Lung (tissue), 12 donors: Measurements from ENCODE around the gene CCNI. TPM values are rescaled to one million over a fixed set of nuclear protein-coding genes. Genes with fewer than 3 reads are reported as not detected.

Source experiments
- ATAC-seq: fragments of 200-7000 bp; cut with Tn5 transposase; one replicate; pipeline ENCODE4 v1.9.1; 2020; ENCODE audit warnings: moderate number of reproducible peaks; ENCODE audit not compliant: insufficient read depth, low FRiP score
- DNase-seq, 3 donors: peaks; one replicate each; pipeline ENCODE4 v3.0.0-alpha.2; 2013 to 2017
- H3K27ac ChIP-seq, 2 donors: one replicate each; pipeline ENCODE4 v1.5.1; 2013; ENCODE audit warnings: mild to moderate bottlenecking in 2 of 2, moderate library complexity in 2 of 2, control low read depth in 1 of 2, inconsistent platforms in 1 of 2, low read depth in 1 of 2, low read length in 1 of 2
- H3K27me3 ChIP-seq, 3 donors: one replicate each; pipeline ENCODE4 v1.5.1; 2013; ENCODE audit warnings: low read length in 2 of 3; ENCODE audit not compliant: control insufficient read depth in 3 of 3, insufficient read depth in 3 of 3
- H3K36me3 ChIP-seq, 4 donors: one replicate each; pipeline ENCODE4 v1.5.1; 2013; ENCODE audit warnings: low read length in 4 of 4, mild to moderate bottlenecking in 1 of 4, moderate library complexity in 1 of 4; ENCODE audit not compliant: control insufficient read depth in 4 of 4, insufficient read depth in 4 of 4
- H3K4me1 ChIP-seq, 5 donors: one replicate each; pipeline ENCODE4 v1.5.1; 2013; ENCODE audit warnings: low read length in 5 of 5, mild to moderate bottlenecking in 2 of 5, moderate library complexity in 1 of 5; ENCODE audit not compliant: control insufficient read depth in 5 of 5, insufficient read depth in 5 of 5
- H3K4me3 ChIP-seq: one replicate; pipeline ENCODE4 v1.5.1; 2013; ENCODE audit warnings: mild to moderate bottlenecking, control low read depth, moderate library complexity
- H3K9ac ChIP-seq, 2 donors: one replicate each; pipeline ENCODE4 v1.5.1; 2013; ENCODE audit warnings: low read length in 2 of 2, control low read depth in 1 of 2; ENCODE audit not compliant: insufficient read depth in 1 of 2
- H3K9me3 ChIP-seq, 4 donors: one replicate each; pipeline ENCODE4 v1.5.1; 2013; ENCODE audit warnings: low read length in 3 of 4, mild to moderate bottlenecking in 1 of 4, moderate library complexity in 1 of 4; ENCODE audit not compliant: control insufficient read depth in 4 of 4, insufficient read depth in 3 of 4
- CTCF ChIP-seq: IDR thresholded peaks from 2 replicates; pipeline ENCODE4 v1.5.1; 2012; ENCODE audit warnings: mild to moderate bottlenecking; ENCODE audit errors: control extremely low read depth, extremely low read depth
- WGBS, 2 donors: extraction: QIAGEN DNeasy Blood & Tissue Kit; methylation state at CpG; one replicate each; pipeline ENCODE4 v1.1.7; 2013; 5-methylcytosine and 5-hydroxymethylcytosine counted together
- polyA plus RNA-seq, 2 donors: library from polyadenylated mRNA; stranded (reverse); fragments of 200-250 nt; gene quantifications; one replicate each; pipeline ENCODE4 v1.2.1, GENCODE V29; 2013
- total RNA-seq, 2 donors: library from RNA; depleted of rRNA in 1 of 2; stranded (reverse); fragments of >200 nt in 1 of 2; gene quantifications; one replicate each; pipeline ENCODE4 v1.2.1, GENCODE V29; 2014 to 2021
- donor health status: control.
- donor health status: control.
- donor health status: Bipolar disorder and iron deficiency.
- donor health status: healthy.
- donor health status: DM: yes; HTN: yes; CAD: no.

Gene CCNI
- total and polyA plus RNA-seq, 4 donors, result 62.8 to 313 (median 150) TPM

DNA sequence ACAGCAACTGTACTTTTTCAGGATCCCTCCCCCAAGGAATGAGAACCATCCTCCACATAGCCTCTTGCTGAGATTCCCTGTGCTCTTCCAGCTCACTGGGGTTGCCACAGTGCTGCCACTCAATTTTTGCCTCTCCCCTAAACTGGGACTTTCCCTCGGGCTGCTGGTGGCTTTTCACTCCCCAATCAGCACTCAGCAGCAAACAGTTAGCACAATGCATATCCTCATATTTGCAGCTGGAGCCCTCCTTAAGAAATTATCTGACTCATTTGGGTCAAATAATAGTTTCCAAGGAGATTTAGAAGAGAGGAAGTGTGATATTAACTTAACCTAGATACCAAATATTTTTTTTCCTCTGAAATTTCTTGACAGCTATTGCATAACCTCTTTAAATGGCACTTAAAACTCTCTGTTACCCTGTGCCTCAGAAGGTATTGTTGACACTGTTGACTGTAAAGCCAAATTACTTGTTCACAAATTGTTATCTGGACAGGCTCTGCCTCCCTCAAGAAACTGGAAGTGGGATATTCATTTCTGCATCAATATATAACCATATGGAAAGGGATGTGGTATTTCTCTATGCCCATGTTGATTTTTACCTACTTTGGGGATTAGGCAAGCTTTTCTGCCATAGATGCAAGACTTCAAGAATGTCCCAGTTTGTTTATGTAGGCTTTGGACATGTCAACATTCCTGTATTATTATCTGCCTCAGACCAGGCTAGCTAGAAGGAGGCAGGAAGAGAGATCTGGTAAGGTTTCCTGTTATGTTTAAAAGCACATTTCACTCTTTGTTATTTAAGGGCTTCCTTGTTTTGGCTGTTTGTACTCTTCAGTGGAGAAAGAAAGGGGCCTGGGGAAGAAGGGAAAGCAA is 68.2 kb downstream of the CCNI start:
- ATAC-seq (peak; percentile 90), DNase-seq (peak; percentile 33 to 61 (median 56))
- Histone ChIP-seq H3K9me3 (no peaks in the 10 kb centered on the region), H3K27ac (peak overlapping the region; percentile 46 to 62), H3K4me1 (peaks cover 12 to 33% (median 24%) of the 10 kb centered on the region in 5 donors), H3K36me3 (peaks cover 0 to 20% (median 7%) of the 10 kb centered on the region in 4 donors), H3K9ac (peak overlapping the region in 1 of 2 donors; percentile 27), H3K4me3 (no peak overlapping the region), H3K27me3 (no peaks in the 10 kb centered on the region)
- TF ChIP-seq CTCF, result no peak
- WGBS, 2 donors, result 0 to 6% methylated on average over 1 of the region's 1 CpG

- H3K4me3 ChIP-seq, result no peak overlapping the region
- H3K36me3 ChIP-seq, result peaks cover 0 to 20% (median 8%) of the 10 kb centered on the region in 4 donors
- no peaks in the 10 kb centered on the region for H3K9me3 ChIP-seq
- TF ChIP-seq CTCF, result no peak
- DNase-seq (no peak), ATAC-seq (no peak)
- peaks cover 12 to 34% (median 25%) of the 10 kb centered on the region in 5 donors for H3K4me1 ChIP-seq
- no peaks in the 10 kb centered on the region for H3K27me3 ChIP-seq
- peak overlapping the region in 1 of 2 donors; percentile 27 for H3K9ac ChIP-seq
- WGBS, 2 donors, result 46 to 51% methylated on average over 4 of the region's 4 CpGs
- peak overlapping the region in 1 of 2 donors; percentile 46 for H3K27ac ChIP-seq
These were observed 68.9 kb downstream of the CCNI start for GRCh38 chr4:77006753-77007353.

DNA sequence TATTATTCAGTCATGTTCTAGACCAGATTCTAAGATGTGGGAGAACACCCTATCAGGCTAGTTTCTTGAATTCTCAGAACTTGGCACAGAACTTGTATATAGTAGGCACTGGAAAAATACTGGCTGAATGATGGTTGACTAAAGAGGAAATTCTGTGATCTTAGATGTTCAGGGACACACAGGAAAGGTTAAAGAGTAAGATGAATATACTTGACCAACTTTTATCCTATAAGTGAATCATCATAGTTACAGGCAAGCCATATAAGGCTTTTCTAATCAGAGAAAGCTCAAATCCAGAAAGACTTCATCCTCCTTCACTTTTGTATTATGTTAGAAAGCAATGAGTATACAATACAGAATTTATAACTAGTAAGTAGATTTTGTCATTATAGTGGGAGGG is 72.4 kb downstream of the CCNI start:
- Histone ChIP-seq H3K4me1 (peaks cover 4 to 35% (median 19%) of the 10 kb centered on the region in 5 donors), H3K9ac (no peak overlapping the region), H3K36me3 (peaks cover 0 to 20% (median 10%) of the 10 kb centered on the region in 4 donors), H3K4me3 (no peak overlapping the region), H3K27ac (no peak overlapping the region), H3K9me3 (peaks cover 0 to 2% (median 0%) of the 10 kb centered on the region in 4 donors), H3K27me3 (no peaks in the 10 kb centered on the region)
- ATAC-seq (no peak), DNase-seq (no peak)
- no peak for TF ChIP-seq CTCF
